Measurements from ENCODE around the gene ZNF428.

DNA sequence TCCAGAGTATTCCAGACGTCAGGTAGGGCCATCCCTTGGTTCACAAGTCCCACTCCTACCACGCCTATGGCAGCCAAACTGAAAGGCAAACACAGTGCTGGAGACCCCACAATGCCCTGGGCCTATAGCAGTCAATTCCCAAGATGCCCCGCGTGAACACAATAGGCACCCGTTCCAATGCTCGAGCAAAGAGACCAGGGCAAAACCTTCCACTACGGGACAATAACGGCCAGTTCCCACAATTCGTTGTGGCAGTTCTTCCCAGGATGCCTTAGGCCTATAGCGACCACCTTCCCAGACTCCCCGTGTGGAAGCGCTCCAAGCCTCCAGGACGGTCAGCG lies 538 bp downstream of the ZNF428 start:
- TF ChIP-seq, protein P1, sequence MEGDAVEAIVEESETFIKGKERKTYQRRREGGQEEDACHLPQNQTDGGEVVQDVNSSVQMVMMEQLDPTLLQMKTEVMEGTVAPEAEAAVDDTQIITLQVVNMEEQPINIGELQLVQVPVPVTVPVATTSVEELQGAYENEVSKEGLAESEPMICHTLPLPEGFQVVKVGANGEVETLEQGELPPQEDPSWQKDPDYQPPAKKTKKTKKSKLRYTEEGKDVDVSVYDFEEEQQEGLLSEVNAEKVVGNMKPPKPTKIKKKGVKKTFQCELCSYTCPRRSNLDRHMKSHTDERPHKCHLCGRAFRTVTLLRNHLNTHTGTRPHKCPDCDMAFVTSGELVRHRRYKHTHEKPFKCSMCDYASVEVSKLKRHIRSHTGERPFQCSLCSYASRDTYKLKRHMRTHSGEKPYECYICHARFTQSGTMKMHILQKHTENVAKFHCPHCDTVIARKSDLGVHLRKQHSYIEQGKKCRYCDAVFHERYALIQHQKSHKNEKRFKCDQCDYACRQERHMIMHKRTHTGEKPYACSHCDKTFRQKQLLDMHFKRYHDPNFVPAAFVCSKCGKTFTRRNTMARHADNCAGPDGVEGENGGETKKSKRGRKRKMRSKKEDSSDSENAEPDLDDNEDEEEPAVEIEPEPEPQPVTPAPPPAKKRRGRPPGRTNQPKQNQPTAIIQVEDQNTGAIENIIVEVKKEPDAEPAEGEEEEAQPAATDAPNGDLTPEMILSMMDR (IDR thresholded peaks at IDR 0.05; ENCODE audit: control extremely low read depth in 1 of 3, insufficient read depth in 1 of 3, low read depth in 1 of 3, low read length in 3 of 3), result no peak
- TF ChIP-seq RAD21 (IDR thresholded peaks at IDR 0.05 in 1 of 2, conservative IDR thresholded peaks at IDR 0.05 in 1 of 2; ENCODE audit: low read depth in 2 of 2, low read length in 2 of 2) (no peak), CHD2 (IDR thresholded peaks at IDR 0.05; ENCODE audit: low read length) (no peak)
